T-helper 9 cell (primary cell): Measurements from ENCODE around the gene SNAI3.

Experiments
- DNase-seq: peaks from one replicate; pipeline ENCODE4 v3.0.0-alpha.2; 2020

SNAI3 gene

DNA sequence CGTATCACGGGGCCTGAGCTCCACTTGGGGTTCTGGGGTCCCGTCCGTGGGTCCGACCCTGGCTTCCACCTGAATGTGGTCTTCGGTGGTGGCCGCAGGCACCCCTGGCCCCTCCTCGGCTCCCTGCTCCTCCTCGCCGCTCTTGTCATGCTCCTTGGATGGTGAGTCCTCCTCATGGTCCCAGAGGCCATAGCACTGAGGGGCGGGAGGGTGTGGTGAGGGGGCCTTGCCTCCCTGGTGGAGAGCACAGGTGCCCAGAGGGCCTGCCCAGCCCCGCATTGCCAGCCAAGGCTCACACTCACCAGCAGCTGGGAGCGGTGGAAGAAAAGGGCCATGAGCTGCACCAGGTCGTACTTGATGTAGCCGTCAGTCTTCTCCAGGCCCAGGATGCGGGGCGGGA lies 34.9 kb upstream of the SNAI3 start:
- DNase-seq: no peak

DNA sequence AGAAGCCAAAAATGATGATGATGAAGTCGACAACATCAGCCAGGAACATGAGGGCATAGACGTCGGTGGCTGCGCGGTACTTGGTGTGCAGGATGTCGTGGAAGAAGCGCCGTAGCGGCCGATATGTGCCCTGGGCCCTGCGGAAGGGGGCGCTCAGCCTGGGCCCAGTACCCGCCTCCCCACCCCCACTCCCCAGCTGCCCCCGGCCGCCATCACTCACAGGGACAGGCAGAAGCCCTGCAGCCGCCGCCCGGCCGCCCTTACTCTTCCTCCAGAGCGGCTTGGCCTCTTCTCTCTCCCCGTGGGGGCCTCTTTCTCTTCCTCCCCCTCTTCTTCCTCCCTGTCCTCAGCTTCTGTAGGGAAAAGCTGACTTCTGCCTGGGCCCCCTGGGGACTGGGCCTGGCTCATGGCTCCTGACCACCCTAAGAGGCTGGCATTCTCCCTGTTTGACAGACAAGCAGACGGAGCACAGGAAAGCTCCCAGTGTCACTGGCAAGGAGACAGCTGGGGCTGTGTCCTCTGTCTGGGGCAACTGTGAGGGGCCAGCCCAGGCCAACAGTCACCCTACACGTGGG lies 34.2 kb upstream of the SNAI3 start:
- DNase-seq: no peak

GRCh38 chr16:88719933-88720296 lies 33.6 kb upstream of the SNAI3 start:
- no peak for DNase-seq

DNA sequence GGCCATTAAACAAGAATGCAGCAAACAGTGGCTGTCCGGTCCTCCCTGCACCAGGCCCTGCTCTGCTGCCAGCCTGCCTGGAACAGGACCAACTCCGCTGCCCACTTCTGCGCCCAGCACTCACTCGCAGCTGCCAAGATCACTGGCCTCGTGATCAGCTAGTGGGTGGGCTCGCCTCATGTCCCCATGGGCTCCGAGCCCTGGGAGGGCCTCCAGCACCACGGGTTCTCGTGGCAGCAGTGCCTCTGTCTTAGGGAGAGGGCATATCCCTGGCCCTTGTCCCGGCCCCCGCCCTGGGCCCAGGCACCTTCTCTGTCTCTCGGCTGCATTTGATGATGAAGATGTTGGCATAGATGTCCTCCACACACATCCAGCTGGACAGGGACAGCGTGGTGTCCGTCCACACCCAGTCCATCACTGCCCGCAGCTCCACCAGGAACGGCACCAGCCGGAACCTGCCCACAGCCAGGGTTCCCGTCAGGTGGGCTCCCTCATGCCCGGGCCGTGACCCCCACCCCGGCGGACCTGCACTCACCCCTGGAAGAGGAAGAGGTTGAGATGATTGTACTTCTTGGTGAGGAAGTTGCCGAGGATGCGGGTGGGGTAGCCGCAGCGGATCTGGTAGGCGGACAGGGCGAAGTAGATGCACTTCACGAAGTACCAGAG lies 33.1 kb upstream of the SNAI3 start:
- DNase-seq: no peak

DNA sequence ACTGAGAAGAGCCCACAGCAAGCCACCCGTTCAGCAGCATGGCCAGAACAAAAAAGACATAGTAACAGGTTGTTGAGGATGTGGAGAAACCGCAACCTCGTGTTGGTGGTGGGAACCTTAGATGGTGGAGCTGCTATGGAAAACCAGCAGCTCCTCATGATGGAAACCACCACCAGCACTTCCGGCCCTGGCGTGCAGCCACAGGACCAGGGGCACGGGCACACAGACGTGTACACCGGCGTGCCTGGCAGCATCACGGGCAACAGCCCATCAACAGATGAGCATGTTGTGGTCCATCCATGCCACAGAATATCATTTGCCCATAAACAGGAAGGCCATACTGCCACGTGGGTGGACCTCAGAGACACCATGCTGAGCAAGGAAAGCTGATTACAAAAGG lies 31.9 kb upstream of the SNAI3 start:
- no peak for DNase-seq

DNA sequence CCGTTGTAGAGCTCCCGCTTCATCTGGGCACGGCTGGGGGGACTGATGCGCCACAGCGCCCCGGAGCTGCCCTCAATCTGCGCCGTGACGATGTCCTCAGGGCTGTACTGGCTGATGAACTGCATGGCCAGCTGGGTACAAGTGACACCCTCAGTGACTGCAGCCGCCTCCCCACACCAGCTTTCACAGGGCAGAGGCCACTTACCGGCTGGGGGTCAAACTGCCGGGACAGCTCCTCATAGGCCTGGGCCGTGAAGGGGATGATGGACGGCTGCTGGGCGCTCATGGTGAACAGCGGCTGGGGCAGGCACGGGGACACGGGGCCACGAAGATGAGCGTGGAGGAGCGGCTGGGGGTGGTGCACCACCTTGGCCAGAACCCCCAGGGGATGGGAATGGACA lies 30.3 kb upstream of the SNAI3 start:
- DNase-seq: no peak

- DNase-seq: no peak
Measured at GRCh38 chr16:88716201-88716600, 29.9 kb upstream of the SNAI3 start.

GRCh38 chr16:88715312-88716190 lies 29.2 kb upstream of the SNAI3 start:
- no peak for DNase-seq

- no peak for DNase-seq
Measured at GRCh38 chr16:88714420-88715302, 28.4 kb upstream of the SNAI3 start.

GRCh38 chr16:88713568-88714419 lies 27.5 kb upstream of the SNAI3 start:
- no peak for DNase-seq

- DNase-seq: no peak
Measured at GRCh38 chr16:88713054-88713453, 26.7 kb upstream of the SNAI3 start.

DNA sequence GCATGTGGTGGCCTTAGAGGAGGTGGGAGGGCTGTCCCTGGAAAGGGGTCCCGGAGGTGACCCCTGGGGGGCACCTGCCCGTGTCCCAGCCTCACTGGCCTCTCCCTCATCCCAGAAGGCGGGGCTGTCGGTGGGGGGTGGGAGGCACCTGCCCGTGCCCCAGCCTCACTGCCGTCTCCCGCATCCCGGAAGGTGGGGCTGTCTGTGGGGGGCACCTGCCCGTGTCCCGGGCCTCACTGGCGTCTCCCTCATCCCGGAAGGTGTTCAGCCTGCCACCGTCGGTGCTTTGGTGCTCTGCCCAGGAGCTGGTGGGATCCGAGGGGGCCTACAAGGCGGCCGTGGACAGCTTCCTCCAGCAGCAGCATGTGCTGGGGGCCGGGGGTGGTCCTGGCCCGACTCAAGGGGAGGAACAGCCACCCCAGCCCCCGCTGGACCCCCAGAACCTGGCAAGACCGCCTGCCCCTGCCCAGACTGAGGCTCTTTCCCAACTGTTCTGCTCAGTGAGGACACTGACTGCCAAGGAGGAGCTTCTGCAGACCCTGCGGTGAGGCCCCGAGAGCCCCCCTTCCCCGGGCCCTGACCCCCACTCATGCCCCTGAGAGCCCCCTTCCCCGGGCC lies 26.2 kb upstream of the SNAI3 start:
- DNase-seq: no peak

GRCh38 chr16:88711750-88712340 lies 25.5 kb upstream of the SNAI3 start:
- DNase-seq: no peak

DNA sequence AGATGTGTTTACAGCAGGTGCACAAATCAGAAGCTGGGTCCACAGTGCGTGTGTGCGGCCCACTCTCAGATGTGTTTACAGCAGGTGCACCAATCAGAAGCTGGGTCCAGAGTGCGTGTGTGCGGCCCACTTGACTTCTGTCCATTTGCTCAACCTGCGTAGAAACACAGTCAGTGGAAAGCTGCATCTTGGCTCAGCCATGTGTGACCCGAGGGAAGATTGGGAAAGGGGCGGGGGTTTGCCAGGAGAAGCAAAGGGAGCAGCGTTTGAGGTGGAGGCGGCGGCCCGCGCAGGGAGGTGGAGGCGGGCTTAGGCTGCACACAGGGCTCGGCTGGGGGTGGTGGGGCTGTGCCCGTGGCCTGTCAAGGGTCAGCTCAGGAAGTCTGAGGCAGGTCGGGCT lies 24.2 kb upstream of the SNAI3 start:
- DNase-seq: no peak

DNA sequence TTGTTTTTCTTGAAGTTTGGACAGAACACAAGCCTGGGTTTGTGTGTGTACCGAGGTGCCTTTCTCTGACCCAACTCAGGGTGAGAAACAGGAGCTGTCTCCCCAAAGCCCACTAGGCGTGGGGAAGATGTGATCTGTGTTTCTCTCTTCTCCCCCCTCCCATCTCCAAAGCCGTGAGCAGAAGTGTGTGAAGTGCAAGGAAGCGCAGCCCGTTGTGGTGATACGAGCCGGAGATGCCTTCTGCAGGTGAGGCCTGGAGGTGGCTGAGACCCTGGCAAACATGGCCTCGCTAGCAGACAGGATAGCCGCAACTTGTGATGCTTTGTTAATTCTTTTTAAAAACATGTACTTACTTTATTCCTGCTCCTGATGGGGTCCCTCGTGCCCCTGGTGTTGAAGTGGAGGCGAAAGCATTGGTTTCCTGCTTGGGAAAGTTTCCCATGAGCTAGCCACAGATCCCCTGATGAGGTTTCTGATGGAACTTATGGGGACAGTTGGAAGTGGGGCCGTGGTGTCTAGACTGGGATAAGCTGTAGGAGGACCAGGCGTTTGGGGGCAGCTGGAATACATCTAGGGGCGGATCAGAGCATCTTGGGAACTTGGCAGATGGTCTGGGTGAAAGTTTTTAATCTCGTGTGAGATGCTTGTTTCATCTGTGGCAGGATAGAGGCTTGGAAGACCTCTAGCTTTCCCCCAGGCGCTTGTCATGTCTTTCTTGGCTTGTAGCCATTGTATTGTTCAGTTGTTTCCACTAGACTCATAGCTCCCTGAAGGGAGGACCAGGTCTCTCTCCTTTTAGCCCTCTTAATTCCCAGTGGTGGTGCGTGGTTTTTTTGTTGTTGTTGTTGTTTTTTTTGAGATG lies 20.9 kb upstream of the SNAI3 start:
- DNase-seq: no peak

DNA sequence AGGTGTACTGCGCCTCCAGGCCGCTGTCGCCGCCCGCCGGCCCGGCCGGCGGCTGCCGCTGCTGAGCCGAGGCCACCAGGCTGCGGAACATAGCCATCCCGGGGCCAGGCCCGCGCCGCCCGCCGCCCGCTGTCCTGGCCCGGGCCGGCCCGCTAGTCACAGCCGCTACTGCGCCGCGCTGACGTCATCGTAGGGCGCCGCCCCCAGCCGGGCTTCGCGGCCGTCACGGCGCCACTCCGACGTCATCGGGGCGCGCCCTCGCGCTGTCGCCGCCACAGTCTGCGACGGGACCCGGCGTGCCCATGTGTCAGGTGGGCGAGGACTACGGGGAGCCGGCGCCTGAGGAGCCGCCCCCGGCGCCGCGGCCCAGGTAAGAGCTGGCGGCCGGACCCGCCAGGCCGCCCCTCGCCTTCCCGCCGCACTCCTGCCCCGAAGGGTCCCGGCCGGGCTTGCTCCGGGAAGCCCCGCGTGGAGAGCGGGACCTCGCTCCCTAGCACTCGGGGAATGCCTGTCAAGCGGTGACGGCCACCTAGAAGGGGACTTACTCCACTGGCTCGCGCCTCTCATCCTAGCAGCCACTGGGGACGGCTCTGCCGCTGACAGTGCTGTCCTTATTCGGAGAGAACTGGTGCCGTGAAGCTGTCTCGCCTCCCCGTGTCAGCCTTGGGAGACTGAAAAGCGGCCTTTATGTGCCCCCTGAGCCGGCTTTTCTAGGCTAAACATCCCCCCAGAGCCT lies 20.1 kb upstream of the SNAI3 start, which contains the start of the genes CTU2 and RNF166:
CTU2 (plus strand) TSS at position 275 of the 736 bp plus-strand sequence; CDS start at position 303, 28 bp downstream.
RNF166 (minus strand) TSS at position 180 of the 736 bp plus-strand sequence; CDS start at position 97, 83 bp downstream.
- peak; percentile 94 for DNase-seq

DNA sequence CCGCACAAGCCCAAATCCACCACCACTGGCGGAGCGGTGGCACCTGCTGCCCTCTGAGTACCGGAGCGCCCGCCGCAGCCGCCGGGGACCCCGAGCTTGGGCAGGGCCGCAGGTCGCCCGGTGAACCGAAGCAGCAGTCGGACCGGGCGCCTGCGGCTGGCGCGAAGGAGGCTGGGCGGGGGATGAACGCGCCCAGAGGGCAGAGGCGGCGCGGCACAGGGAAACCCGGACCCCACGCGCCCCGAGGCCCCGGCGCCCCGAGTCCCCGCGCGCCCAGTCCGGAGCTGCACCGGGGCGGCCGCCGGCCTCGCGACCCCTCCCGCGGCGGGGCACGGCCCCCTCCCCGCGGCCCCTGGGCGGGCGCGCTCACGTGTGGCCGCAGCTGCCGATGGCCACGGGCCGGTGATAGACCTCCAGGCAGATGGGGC lies 19.5 kb upstream of the SNAI3 start:
- DNase-seq: no peak

DNA sequence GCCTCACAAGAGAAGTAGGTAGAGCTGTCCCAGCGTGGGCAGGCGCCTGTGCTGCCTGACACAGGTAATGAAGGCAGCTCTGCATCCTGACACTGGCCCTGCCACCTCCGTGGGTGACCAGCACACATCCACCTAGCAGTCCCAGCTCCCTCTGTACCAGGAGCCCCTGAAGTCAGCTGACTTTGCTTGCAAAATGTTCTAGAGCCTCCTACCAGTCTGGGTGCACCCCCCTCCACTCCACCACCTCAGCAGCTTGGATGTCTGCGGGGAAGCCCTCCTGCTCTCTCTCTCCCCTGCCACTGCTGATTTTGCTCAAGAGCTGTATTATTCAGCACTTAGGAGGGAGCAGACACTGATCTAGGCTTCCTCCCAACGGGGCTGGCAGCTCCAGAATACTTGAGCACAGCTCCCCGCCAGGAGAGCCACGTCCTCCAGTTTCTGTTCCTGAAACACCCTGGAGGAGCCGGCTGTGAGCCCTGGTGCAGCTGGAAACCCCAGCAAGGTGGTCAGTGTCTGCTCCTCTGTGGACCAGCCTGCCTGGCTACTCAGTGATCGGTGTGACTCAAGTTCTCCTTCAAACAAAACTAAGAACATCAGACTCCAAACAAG lies 18.9 kb upstream of the SNAI3 start:
- DNase-seq: no peak
